ENCODE data around the gene B3GAT2.

B3GAT2 gene, protein sequence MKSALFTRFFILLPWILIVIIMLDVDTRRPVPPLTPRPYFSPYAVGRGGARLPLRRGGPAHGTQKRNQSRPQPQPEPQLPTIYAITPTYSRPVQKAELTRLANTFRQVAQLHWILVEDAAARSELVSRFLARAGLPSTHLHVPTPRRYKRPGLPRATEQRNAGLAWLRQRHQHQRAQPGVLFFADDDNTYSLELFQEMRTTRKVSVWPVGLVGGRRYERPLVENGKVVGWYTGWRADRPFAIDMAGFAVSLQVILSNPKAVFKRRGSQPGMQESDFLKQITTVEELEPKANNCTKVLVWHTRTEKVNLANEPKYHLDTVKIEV

GRCh38 chr6:70956451-70957283 lies at the start of gene B3GAT2:
B3GAT2 (minus strand) TSS chr6:70957060; CDS start chr6:70956429, 631 bp downstream.
- peak within 1 kb of the TSS; percentile 49 for H3K4me3 ChIP-seq (ENCODE audit: low read length)
- DNase-seq (ENCODE audit: low read depth) = peak; percentile 21
- TF ChIP-seq, protein P1, sequence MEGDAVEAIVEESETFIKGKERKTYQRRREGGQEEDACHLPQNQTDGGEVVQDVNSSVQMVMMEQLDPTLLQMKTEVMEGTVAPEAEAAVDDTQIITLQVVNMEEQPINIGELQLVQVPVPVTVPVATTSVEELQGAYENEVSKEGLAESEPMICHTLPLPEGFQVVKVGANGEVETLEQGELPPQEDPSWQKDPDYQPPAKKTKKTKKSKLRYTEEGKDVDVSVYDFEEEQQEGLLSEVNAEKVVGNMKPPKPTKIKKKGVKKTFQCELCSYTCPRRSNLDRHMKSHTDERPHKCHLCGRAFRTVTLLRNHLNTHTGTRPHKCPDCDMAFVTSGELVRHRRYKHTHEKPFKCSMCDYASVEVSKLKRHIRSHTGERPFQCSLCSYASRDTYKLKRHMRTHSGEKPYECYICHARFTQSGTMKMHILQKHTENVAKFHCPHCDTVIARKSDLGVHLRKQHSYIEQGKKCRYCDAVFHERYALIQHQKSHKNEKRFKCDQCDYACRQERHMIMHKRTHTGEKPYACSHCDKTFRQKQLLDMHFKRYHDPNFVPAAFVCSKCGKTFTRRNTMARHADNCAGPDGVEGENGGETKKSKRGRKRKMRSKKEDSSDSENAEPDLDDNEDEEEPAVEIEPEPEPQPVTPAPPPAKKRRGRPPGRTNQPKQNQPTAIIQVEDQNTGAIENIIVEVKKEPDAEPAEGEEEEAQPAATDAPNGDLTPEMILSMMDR (conservative IDR thresholded peaks at IDR 0.05; ENCODE audit: low read length) = no peak

DNA sequence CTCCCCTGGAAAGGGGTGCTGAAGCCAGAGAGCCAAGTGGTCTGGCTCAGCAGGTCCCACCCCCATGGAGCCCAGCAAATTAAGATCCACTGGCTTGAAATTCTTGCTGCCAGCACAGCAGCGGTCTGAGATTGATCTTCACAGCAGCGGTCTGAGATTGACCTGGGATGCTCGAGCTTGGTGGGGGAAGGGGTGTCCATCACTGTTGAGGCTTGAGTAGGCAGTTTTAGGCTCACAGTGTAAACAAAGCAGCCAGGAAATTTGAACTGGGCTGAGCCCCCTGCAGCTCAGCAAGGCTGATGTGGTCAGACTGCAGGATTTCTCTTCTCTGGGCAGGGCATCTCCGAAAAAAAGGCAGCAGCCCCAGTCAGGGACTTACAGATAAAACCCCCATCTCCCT lies 41.3 kb upstream of the B3GAT2 start:
- no peak for DNase-seq (ENCODE audit: low read depth)
- H3K4me3 ChIP-seq (ENCODE audit: low read length) = no peak overlapping the region
- TF ChIP-seq, protein P1 (conservative IDR thresholded peaks at IDR 0.05; ENCODE audit: low read length) = no peak

GRCh38 chr6:70997379-70997778 lies 40.5 kb upstream of the B3GAT2 start:
- no peak for DNase-seq (ENCODE audit: low read depth)
- TF ChIP-seq, protein P1 (conservative IDR thresholded peaks at IDR 0.05; ENCODE audit: low read length) = no peak
- no peak overlapping the region for H3K4me3 ChIP-seq (ENCODE audit: low read length)

GRCh38 chr6:70996106-70996505 lies 39.2 kb upstream of the B3GAT2 start:
- TF ChIP-seq, protein P1 (conservative IDR thresholded peaks at IDR 0.05; ENCODE audit: low read length) = no peak
- H3K4me3 ChIP-seq (ENCODE audit: low read length) = no peak overlapping the region
- no peak for DNase-seq (ENCODE audit: low read depth)

DNA sequence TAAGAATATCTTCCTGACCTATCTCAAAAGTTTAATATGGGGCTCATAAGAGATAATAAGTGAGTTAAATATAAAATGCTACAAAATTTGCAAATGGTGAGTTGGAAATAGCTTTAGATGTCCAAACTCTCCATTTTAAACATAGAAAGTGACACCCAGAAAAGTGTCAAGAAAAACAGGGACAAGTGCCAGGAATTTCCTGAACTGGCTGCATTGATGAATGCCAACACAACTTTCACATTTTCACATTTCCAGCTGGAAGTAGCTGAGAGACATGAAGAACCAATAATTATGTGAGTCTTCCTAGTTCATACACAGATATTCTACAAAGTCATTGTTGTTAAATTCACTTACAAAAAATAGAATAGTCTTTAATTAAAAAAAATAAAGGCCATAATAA lies 38.6 kb upstream of the B3GAT2 start:
- H3K4me3 ChIP-seq (ENCODE audit: low read length) = no peak overlapping the region
- TF ChIP-seq, protein P1 (conservative IDR thresholded peaks at IDR 0.05; ENCODE audit: low read length) = no peak
- no peak for DNase-seq (ENCODE audit: low read depth)

DNA sequence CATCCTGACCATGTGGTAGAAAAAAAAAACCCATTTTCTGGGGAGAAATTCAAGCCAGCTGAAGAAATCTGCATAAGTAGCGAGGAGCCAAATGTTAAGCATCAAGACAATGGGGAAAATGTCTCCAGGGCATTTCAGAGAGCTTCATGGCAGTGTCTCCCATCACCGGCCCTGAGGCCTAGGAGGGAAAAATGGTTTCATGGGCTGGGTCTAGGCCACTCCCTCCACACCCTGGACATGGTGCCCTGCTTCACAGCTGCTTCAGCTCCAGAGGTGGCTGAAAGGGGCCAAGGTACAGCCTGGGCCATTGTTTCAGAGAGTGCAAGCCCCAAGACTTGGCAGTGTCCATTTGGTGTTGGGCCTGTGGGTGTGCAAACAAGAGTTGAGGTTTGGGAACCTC lies 34.4 kb upstream of the B3GAT2 start:
- no peak overlapping the region for H3K4me3 ChIP-seq (ENCODE audit: low read length)
- TF ChIP-seq, protein P1 (conservative IDR thresholded peaks at IDR 0.05; ENCODE audit: low read length) = no peak
- DNase-seq (ENCODE audit: low read depth) = no peak
